AG04450 (cell line): ENCODE results near the gene NTM. TPM values are rescaled to one million over a fixed set of nuclear protein-coding genes. Genes with fewer than 3 reads are reported as not detected.

Experiments
- CTCF ChIA-PET: fragments of 300-600, 350-600 bp; formaldehyde crosslinking; extraction: SDS; loops from one replicate; lab custom pipeline; 2022; ENCODE audit warnings: antibody characterized with exemption, inconsistent platforms; lab: Charles Lee
- POLR2A ChIA-PET: fragments of 350-600 bp; formaldehyde crosslinking; extraction: SDS; loops from one replicate; lab custom pipeline; 2021; ENCODE audit warnings: antibody characterized with exemption, inconsistent platforms; lab: Yijun Ruan, JAX
- DNase-seq: peaks from one replicate; pipeline ENCODE4 v3.0.0-alpha.2; 2011; ENCODE audit warnings: low read depth, low spot score
- H3K27ac ChIP-seq: one replicate; pipeline ENCODE4 v1.5.1; 2012; ENCODE audit warnings: low read depth, low read length, control low read depth
- H3K27me3 ChIP-seq: one replicate; pipeline ENCODE4 v1.6.0; 2012; ENCODE audit warnings: low read length; ENCODE audit not compliant: control insufficient read depth, insufficient read depth
- H3K4me3 ChIP-seq: 2 replicates; pipeline ENCODE4 v1.5.1; 2011; ENCODE audit warnings: mild to moderate bottlenecking, low read depth, low read length, control low read depth
- H3K9me3 ChIP-seq: 2 replicates; pipeline ENCODE4 v1.5.1; 2012; ENCODE audit warnings: low read length; ENCODE audit not compliant: control insufficient read depth, insufficient read depth
- CTCF ChIP-seq: IDR thresholded peaks from 2 replicates; pipeline ENCODE4 v1.5.1; 2011; ENCODE audit warnings: low read depth, low read length, control low read depth, inconsistent platforms
- polyA plus RNA-seq: library from polyadenylated mRNA; depleted of rRNA; stranded (reverse); fragments of >200 nt; gene quantifications from 2 replicates; pipeline ENCODE4 v1.2.3, GENCODE V29; 2011

NTM gene
- polyA plus RNA-seq, 1 experiment = 26.9 TPM

GRCh38 chr11:131685906-131686305, 315.5 kb downstream of the NTM start:
- Histone ChIP-seq H3K27ac (no peak overlapping the region), H3K4me3 (no peak overlapping the region), H3K27me3 (peaks cover 17% of the 10 kb centered on the region), H3K9me3 (no peaks in the 10 kb centered on the region; the same call in 1 of the 2 replicates)
- ChIA-PET CTCF (interaction anchor here (0.6 to 4.0 kb wide), 3 partner anchors 9 to 1148 kb away, joined by 3 to 39 read pairs (median 11); no protein-coding TSS in a partner anchor), POLR2A (no interaction called here)
- DNase-seq = no peak
- TF ChIP-seq CTCF = no peak

GRCh38 chr11:131686836-131687235, 316.4 kb downstream of the NTM start:
- H3K27ac ChIP-seq = no peak overlapping the region
- H3K4me3 ChIP-seq = no peak overlapping the region
- no peak for DNase-seq
- ChIA-PET CTCF (interaction anchor here (2.2 to 4.0 kb wide), 2 partner anchors 8 to 13 kb away, joined by 11 to 39 read pairs; no protein-coding TSS in a partner anchor), POLR2A (no interaction called here)
- no peaks in the 10 kb centered on the region; the same call in 1 of the 2 replicates for H3K9me3 ChIP-seq
- H3K27me3 ChIP-seq = peaks cover 17% of the 10 kb centered on the region
- TF ChIP-seq CTCF = no peak

- Histone ChIP-seq H3K4me3 (no peak overlapping the region), H3K9me3 (no peaks in the 10 kb centered on the region; the same call in 1 of the 2 replicates)
- CTCF ChIA-PET = interaction anchor here (0.7 to 4.0 kb wide), 33 partner anchors 7 to 1377 kb away, joined by 3 to 48 read pairs (median 5); no protein-coding TSS in a partner anchor
Observed at GRCh38 chr11:131687291-131688047, 317.1 kb downstream of the NTM start.

GRCh38 chr11:131688048-131688693, 317.8 kb downstream of the NTM start:
- peak; percentile 89 for TF ChIP-seq CTCF
- no peaks in the 10 kb centered on the region; the same call in 1 of the 2 replicates for H3K9me3 ChIP-seq
- ChIA-PET POLR2A (interaction anchor here (0.6 to 1.0 kb wide), 2 partner anchors 56 to 412 kb away, joined by 3 read pairs; no protein-coding TSS in a partner anchor), CTCF (interaction anchor here (0.5 to 3.0 kb wide), 50 partner anchors 10 to 1376 kb away, joined by 3 to 48 read pairs (median 4); no protein-coding TSS in a partner anchor)
- DNase-seq = no peak
- H3K4me3 ChIP-seq = peak overlapping the region; percentile 46
- peaks cover 11% of the 10 kb centered on the region for H3K27me3 ChIP-seq
- no peak overlapping the region for H3K27ac ChIP-seq

More at GRCh38 chr11:131687291-131688047, 317.1 kb downstream of the NTM start:
- no peak for TF ChIP-seq CTCF
- peaks cover 17% of the 10 kb centered on the region for H3K27me3 ChIP-seq
- POLR2A ChIA-PET = interaction anchor here (0.6 to 1.0 kb wide), 2 partner anchors 57 to 413 kb away, joined by 3 read pairs; no protein-coding TSS in a partner anchor
- no peak for DNase-seq
- no peak overlapping the region for H3K27ac ChIP-seq
